ENCODE measurements around the gene EVC.

Gene EVC

GRCh38 chr4:5732158-5732557, 21.2 kb downstream of the EVC start:
- FAIRE-seq: no peak

DNA sequence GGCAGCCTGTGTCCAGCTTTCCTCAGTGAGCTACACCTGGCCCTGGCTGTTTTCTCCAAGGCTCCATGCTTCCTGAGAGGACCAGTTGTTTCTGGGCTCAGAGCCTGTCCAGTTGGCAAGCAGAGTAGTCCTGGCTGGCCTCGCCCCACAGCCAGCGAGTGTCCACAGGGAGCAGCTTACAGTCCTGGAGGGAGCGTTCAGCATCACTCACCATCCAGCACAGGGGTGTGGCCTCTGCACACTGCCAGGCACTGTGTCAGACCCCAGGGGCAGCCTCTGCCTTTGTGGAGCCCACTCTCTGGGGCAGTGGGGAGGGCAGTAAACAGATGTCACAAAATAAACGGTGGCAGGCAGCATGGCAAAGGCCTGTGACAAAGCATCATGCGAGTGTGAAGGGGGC, 23.9 kb downstream of the EVC start:
- no peak for FAIRE-seq

GRCh38 chr4:5735463-5735862, 24.5 kb downstream of the EVC start:
- FAIRE-seq: no peak

DNA sequence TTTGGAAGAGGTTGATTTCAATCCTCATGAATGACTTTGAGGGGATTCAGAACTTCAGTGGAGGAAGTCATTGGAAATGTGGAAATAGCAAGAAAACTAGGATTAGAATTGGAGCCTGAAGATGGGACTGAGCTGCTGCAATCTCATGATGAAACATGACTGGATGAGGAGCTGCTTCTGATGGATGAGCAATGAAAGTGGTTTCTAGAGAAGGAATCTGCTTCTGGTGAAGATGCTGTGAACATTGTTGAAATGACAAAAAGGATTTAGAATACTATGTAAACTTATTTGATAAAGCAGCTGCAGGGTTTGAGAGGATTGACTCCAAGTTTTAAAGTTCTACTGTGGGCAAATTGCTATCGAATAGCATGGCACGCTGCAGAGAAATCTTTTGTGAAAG, 27.1 kb downstream of the EVC start:
- no peak for FAIRE-seq

- FAIRE-seq: no peak
Measured at GRCh38 chr4:5742388-5742787, 31.4 kb downstream of the EVC start.

DNA sequence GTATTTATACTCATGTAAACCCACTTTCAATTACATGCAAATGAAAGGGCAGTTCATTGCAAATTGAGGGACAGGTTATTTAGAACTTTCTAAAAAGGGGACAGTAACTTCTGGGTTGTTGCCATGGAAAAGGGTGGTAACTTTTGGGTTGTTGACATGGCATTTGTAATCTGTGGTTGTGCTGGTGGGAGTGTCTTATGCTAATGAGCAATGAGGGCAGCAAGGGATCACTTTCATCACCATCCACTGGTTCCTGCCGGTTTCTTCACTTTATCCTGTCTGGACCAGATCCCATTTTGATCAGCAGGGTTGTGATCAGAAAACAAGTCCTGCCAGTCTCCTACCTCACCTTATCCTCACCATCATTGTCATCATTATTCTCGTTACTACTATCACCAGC, 32.0 kb downstream of the EVC start:
- FAIRE-seq: no peak

- FAIRE-seq: no peak
Measured at GRCh38 chr4:5746250-5746649, 35.2 kb downstream of the EVC start.

DNA sequence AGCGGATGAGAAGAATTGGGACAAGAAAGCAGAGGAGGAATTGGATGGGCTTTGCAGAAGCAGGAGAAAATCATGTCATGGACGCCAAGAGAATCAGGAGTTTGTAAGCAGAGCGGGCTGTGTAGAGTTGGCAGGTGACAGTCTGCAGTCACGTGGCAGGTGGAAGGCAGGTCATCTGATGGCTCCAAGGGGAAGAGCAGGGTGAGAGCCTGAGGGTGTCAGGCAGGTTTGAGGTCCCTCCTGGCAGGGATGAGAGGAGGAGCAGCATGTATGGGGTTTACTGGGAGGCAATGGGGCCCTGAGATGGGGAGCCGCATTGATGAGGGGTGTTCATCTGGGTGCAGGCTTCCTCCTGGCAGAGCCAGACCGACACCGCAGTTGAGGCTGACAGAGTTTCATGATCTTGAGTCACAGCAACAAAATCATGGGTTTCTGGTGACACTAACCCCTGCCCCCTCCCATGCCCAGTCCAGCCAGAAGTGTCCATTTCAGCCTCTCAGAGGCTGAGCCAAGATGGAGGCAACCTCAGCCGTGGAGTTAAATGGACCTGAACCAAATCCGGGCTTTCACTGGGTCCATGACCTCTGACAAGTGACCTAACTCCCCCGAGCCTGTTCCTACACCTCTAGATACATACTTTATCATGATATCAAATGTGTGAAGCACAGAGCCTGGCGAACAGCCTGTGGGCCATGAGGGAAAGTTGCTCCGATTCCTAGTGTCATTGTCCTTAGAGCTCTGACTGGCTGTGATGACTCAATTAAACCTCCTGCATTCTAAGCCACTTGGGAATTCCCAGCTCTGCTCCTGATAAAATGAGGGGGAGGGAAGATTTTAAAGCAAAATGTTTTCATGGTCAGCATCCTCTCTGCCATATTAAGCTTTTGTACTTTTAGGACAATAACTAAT, 36.1 kb downstream of the EVC start:
- no peak for FAIRE-seq

- FAIRE-seq: no peak
Measured at GRCh38 chr4:5747738-5748375, 36.9 kb downstream of the EVC start.

DNA sequence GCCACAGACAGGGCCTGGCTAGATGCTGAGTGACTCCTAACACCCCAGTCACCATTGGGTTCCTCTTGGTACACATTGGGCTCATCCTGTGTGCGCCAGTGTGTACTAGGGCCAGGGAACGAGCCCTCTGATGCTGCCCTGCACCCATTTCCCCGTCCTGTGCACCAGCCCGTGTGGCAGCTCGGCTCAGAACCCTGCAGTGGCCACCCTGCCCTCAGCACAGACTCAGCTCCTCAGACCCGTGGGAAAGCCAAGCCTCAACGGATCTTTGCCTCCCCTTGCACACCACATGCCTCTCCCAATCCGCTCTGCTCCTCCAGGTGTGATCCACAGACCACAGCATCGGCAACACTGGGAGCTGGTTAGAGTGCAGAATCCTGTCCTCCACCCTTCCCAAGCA, 38.6 kb downstream of the EVC start:
- no peak for FAIRE-seq

- no peak for FAIRE-seq
Measured at GRCh38 chr4:5750052-5750945, 39.3 kb downstream of the EVC start.

GRCh38 chr4:5750946-5751665, 40.1 kb downstream of the EVC start:
- FAIRE-seq: no peak

DNA sequence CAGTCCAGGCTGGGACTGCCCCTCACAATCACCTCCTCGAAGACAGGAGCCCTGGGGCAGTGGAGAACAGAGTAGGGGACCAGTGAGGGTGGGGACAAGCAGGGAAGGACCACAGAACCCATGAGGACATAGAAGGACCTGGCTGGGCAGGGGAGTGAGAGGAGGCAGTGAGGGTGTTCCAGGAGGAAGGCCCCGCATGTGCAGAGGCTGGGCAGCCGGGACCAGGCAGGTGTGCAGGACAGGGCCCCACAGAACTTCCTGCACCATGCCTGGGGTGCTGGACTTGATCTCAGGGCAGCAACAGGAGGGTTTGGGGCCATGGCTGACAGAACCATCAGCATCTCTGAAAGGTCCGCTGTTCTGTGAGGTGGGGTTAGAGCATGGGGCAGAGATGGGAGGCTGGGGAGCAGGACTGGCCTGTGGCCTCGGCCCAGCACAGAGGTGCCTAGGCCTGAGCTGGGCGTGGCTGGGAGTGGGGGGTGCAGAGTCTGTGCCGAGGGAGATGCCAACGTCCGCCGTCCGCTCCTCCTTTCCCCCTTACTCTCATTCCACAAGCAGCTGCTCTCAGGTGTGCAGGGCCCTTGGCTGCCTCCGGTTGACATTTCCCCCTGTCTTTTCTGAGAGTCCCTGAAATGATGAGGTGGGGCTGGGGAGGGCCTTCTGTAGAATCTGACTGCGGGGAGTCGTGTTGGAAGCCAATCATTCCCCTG, 40.8 kb downstream of the EVC start:
- FAIRE-seq: no peak

GRCh38 chr4:5752376-5753184, 41.6 kb downstream of the EVC start:
- FAIRE-seq: no peak

- no peak for FAIRE-seq
Measured at GRCh38 chr4:5753366-5753765, 42.4 kb downstream of the EVC start.

- no peak for FAIRE-seq
Measured at GRCh38 chr4:5753766-5754528, 42.9 kb downstream of the EVC start.

- FAIRE-seq: no peak
Measured at GRCh38 chr4:5754529-5754881, 43.5 kb downstream of the EVC start.

GRCh38 chr4:5755161-5755560, 44.2 kb downstream of the EVC start:
- FAIRE-seq: no peak

- no peak for FAIRE-seq
Measured at GRCh38 chr4:5755679-5756078, 44.7 kb downstream of the EVC start.

- FAIRE-seq: no peak
Measured at GRCh38 chr4:5756271-5756670, 45.3 kb downstream of the EVC start.
